A549 (cell line): Measurements from ENCODE around the gene NT5E. TPM values are rescaled to one million over a fixed set of nuclear protein-coding genes. Genes with fewer than 3 reads are reported as not detected.

Experiments used
- ATAC-seq, 2 experiments: fragments of 200-7000 bp in 1 of 2; fragments of >200 bp in 1 of 2; cut with Nextera tagmentation in 1 of 2; cut with Tn5 transposase in 1 of 2; 3 replicates each; pipeline versions ENCODE4 v1.8.0 to v1.9.1; 2018 to 2020; ENCODE audit warnings: mild to moderate bottlenecking in 1 of 2, moderate library complexity in 1 of 2
- CTCF ChIA-PET: fragments of 300-600 bp; sonication (Branson Sonifier 250); formaldehyde crosslinking; extraction: SDS; loops from one replicate; lab custom pipeline; 2021; ENCODE audit warnings: antibody characterized with exemption, inconsistent platforms; lab: Yijun Ruan, JAX
- POLR2A ChIA-PET: fragments of 350-600 bp; formaldehyde crosslinking; extraction: SDS; loops from one replicate; lab custom pipeline; 2021; ENCODE audit warnings: antibody characterized with exemption, inconsistent platforms; lab: Yijun Ruan, JAX
- DNase-seq, 2 experiments: peaks; one replicate each; pipeline versions ENCODE4 v3.0.0 to v3.0.0-alpha.2; 2011 to 2016; ENCODE audit warnings: low read depth in 1 of 2, low spot score in 1 of 2
- FAIRE-seq: peaks from 2 replicates; lab custom pipeline; 2011; peaks lifted over from hg19 to GRCh38; lab: Jason Lieb, UNC
- H3K27ac ChIP-seq, 2 experiments: fragments of >200 bp; sonication (Bioruptor Twin); formaldehyde crosslinking; 3 replicates each; pipeline ENCODE4 v1.5.1; 2016 to 2017
- H3K4me1 ChIP-seq: fragments of >200 bp; sonication (Bioruptor Twin); formaldehyde crosslinking; 3 replicates; pipeline ENCODE4 v1.6.1; 2016
- H3K4me2 ChIP-seq: fragments of >200 bp; sonication (Bioruptor Twin); formaldehyde crosslinking; 3 replicates; pipeline ENCODE4 v1.6.1; 2016
- H3K4me3 ChIP-seq: fragments of >200 bp; sonication (Bioruptor Twin); formaldehyde crosslinking; 3 replicates; pipeline ENCODE4 v1.5.1; 2016
- H3K9me3 ChIP-seq: fragments of >200 bp; sonication (Bioruptor Twin); formaldehyde crosslinking; 3 replicates; pipeline ENCODE4 v1.6.1; 2016
- ATOH8 ChIP-seq: fragments of 250-450 bp; sonication (Bioruptor Pico); IDR thresholded peaks from 2 replicates; pipeline ENCODE4 v1.5.0; 2020; ENCODE audit warnings: low read depth, mild to moderate bottlenecking, moderate library complexity
- CBX2 ChIP-seq: fragments of 200-600 bp; sonication (generic); IDR thresholded peaks from 2 replicates; pipeline ENCODE4 v1.6.1; 2016; ENCODE audit warnings: low read depth, mild to moderate bottlenecking, borderline replicate concordance
- CEBPB ChIP-seq, 2 experiments: fragments of >200 bp in 1 of 2; sonication (Bioruptor Twin) in 1 of 2; formaldehyde crosslinking in 1 of 2; IDR thresholded peaks; 2 replicates each; pipeline ENCODE4 v1.6.1; 2012 to 2016
- CHD2 ChIP-seq: fragments of 150-350 bp; IDR thresholded peaks from 2 replicates; pipeline ENCODE4 v1.6.1; 2014; ENCODE audit warnings: low read length; ENCODE audit not compliant: partially characterized antibody
- EHMT2 ChIP-seq: fragments of 200-600 bp; sonication (generic); IDR thresholded peaks from 2 replicates; pipeline ENCODE4 v1.6.1; 2016; ENCODE audit warnings: antibody characterized with exemption, low read depth, mild to moderate bottlenecking, moderate library complexity
- ESRRA ChIP-seq: fragments of 150-350 bp; IDR thresholded peaks from 2 replicates; pipeline ENCODE4 v1.6.1; 2014; ENCODE audit warnings: mild to moderate bottlenecking, low read length, borderline replicate concordance
- GATA3 ChIP-seq: IDR thresholded peaks from 2 replicates; pipeline ENCODE4 v1.6.1; 2012; ENCODE audit warnings: borderline replicate concordance
- HDAC2 ChIP-seq: fragments of 200-600 bp; sonication (generic); IDR thresholded peaks from 2 replicates; pipeline ENCODE4 v1.6.1; 2016
- HOXB5 ChIP-seq: fragments of 250-450 bp; sonication (Bioruptor Pico); IDR thresholded peaks from 2 replicates; pipeline ENCODE4 v1.5.0; 2020; ENCODE audit warnings: mild to moderate bottlenecking, moderate library complexity
- JUN ChIP-seq, 2 experiments: fragments of >200 bp; sonication (Bioruptor Twin); formaldehyde crosslinking; IDR thresholded peaks; 2 replicates in 1 of 2; 3 replicates in 1 of 2; pipeline ENCODE4 v1.6.1; 2016 to 2017
- KDM1A ChIP-seq: fragments of 200-600 bp; sonication (generic); IDR thresholded peaks from 2 replicates; pipeline ENCODE4 v1.6.1; 2016; ENCODE audit warnings: low read depth, mild to moderate bottlenecking
- MAX ChIP-seq: IDR thresholded peaks from 2 replicates; pipeline ENCODE4 v1.6.1; 2012
- NFE2L2 ChIP-seq: fragments of 150-350 bp; conservative IDR thresholded peaks from 2 replicates; pipeline ENCODE4 v1.6.1; 2014; ENCODE audit warnings: low read length
- NPAS2 ChIP-seq: fragments of 250-450 bp; sonication (Bioruptor Pico); IDR thresholded peaks from 2 replicates; pipeline ENCODE4 v1.8.0; 2022; ENCODE audit warnings: mild to moderate bottlenecking, moderate library complexity, borderline replicate concordance
- PHF8 ChIP-seq: fragments of 200-600 bp; sonication (generic); IDR thresholded peaks from 2 replicates; pipeline ENCODE4 v1.6.1; 2016; ENCODE audit warnings: low read depth, mild to moderate bottlenecking, antibody characterized with exemption, moderate library complexity, borderline replicate concordance
- POLR2AphosphoS2 ChIP-seq: conservative IDR thresholded peaks from 2 replicates; pipeline ENCODE4 v1.6.1; 2012; ENCODE audit warnings: low read length, improper control_type of control experiment, inconsistent platforms
- RAD21 ChIP-seq, 2 experiments: fragments of >200 bp in 1 of 2; sonication (Bioruptor Twin) in 1 of 2; formaldehyde crosslinking in 1 of 2; IDR thresholded peaks in 1 of 2; conservative IDR thresholded peaks in 1 of 2; 2 replicates in 1 of 2; 3 replicates in 1 of 2; pipeline ENCODE4 v1.6.1; 2012 to 2018; ENCODE audit warnings: inconsistent platforms in 1 of 2
- REST ChIP-seq: fragments of 200-600 bp; sonication (generic); IDR thresholded peaks from 2 replicates; pipeline ENCODE4 v1.6.1; 2016; ENCODE audit warnings: antibody characterized with exemption, mild to moderate bottlenecking, moderate library complexity
- RNF2 ChIP-seq: fragments of 200-600 bp; sonication (generic); IDR thresholded peaks from 2 replicates; pipeline ENCODE4 v1.6.1; 2016; ENCODE audit warnings: low read depth, mild to moderate bottlenecking, antibody characterized with exemption, moderate library complexity, borderline replicate concordance
- SREBF2 ChIP-seq: fragments of 450-650 bp; IDR thresholded peaks from 2 replicates; pipeline ENCODE4 v1.6.1; 2014; ENCODE audit warnings: mild to moderate bottlenecking, moderate library complexity
- TP53 ChIP-seq: fragments of 250-450 bp; sonication (Bioruptor Pico); IDR thresholded peaks from 2 replicates; pipeline ENCODE4 v1.5.0; 2021; ENCODE audit warnings: mild to moderate bottlenecking, moderate library complexity
- ZC3H11A ChIP-seq: fragments of 450-650 bp; IDR thresholded peaks from 2 replicates; pipeline ENCODE4 v1.6.1; 2014; ENCODE audit warnings: antibody characterized with exemption, mild to moderate bottlenecking
- ZFP36 ChIP-seq: fragments of 450-650 bp; IDR thresholded peaks from 2 replicates; pipeline ENCODE4 v1.6.1; 2014; ENCODE audit warnings: borderline replicate concordance; ENCODE audit not compliant: partially characterized antibody
- WGBS: methylation state at CpG from one replicate; pipeline ENCODE4 v1.1.6; 2017; ENCODE audit errors: missing lambda C conversion rate; 5-methylcytosine and 5-hydroxymethylcytosine counted together
- polyA plus RNA-seq, 4 experiments: library from polyadenylated mRNA; depleted of rRNA in 3 of 4; stranded (reverse); fragments of >200 nt; fragmentation: RNase III in 1 of 4; extraction: RNeasy Plus Mini Kit Qiagen cat#74134 plus additional on column Dnase treatment in 1 of 4; gene quantifications; 2 replicates in 3 of 4; 3 replicates in 1 of 4; pipeline ENCODE4 v1.2.3, GENCODE V29; 2011 to 2017

NT5E gene
- polyA plus RNA-seq, 2 of the 4 experiments (the other 2 are of a cell fraction) = 18.9 to 54.8 TPM

- CTCF ChIA-PET = interaction anchor here (1.5 to 2.1 kb wide), 2 partner anchors 22 to 53 kb away, joined by 4 to 6 read pairs; no protein-coding TSS in a partner anchor
- H3K4me2 ChIP-seq = no peak overlapping the region
- ATAC-seq = no peak
- FAIRE-seq = no peak
- H3K9me3 ChIP-seq = peaks cover 9% of the 10 kb centered on the region; the same call in 2 of the 3 replicates
- 92% methylated on average over 4 of the region's 4 CpGs for WGBS
- POLR2A ChIA-PET = no interaction called here
- no peak overlapping the region for H3K4me3 ChIP-seq
- H3K27ac ChIP-seq = no peak overlapping the region
- H3K4me1 ChIP-seq = no peaks in the 10 kb centered on the region
- no peak for DNase-seq
- TF ChIP-seq CBX2 = no peak
- no peak for TF ChIP-seq TP53 (CRISPR knock-in tag)
- no peak for TF ChIP-seq JUN (IDR thresholded peaks at IDR 0.05)
- TF ChIP-seq PHF8 = no peak
- no peak for TF ChIP-seq POLR2AphosphoS2
- TF ChIP-seq CHD2 = no peak
- no peak for TF ChIP-seq RNF2
Observed at GRCh38 chr6:85429346-85429745, 20.5 kb upstream of the NT5E start.

DNA sequence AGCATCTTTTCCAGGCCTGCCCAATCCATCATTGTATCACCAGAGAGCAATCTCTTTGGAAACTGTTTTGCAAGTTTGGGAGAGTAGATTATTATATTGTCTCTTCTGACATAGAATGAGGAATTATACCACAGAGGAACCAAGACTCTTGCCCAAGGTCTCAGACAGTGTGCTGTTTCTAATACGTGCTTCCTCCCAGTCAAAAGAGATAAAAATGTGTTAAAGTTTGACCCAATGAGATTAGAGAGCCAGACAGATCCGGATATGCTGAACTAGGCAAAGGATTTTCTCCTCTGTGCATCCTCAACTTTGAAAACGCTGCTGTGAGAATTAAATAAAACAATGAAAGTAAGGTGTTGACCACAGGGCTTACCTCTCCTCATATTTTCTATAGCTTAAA is 18.6 kb upstream of the NT5E start:
- DNase-seq (no peak), FAIRE-seq (no peak), ATAC-seq (no peak)
- ChIA-PET CTCF (interaction anchor here (2.1 kb wide), 1 partner anchor 52 kb away, joined by 6 read pairs; no protein-coding TSS in a partner anchor), POLR2A (no interaction called here)
- Histone ChIP-seq H3K27ac (no peak overlapping the region), H3K4me2 (no peak overlapping the region), H3K9me3 (peaks cover 8% of the 10 kb centered on the region; the same call in 2 of the 3 replicates), H3K4me3 (no peak overlapping the region), H3K4me1 (no peaks in the 10 kb centered on the region; the same call in 2 of the 3 replicates)
- 50% methylated on average over 3 of the region's 3 CpGs for WGBS
- no peak for TF ChIP-seq EHMT2
- TF ChIP-seq PHF8 = no peak
- no peak for TF ChIP-seq MAX
- no peak for TF ChIP-seq JUN (IDR thresholded peaks at IDR 0.05)
- TF ChIP-seq REST = no peak
- TF ChIP-seq ESRRA = no peak
- TF ChIP-seq CEBPB (IDR thresholded peaks at IDR 0.05) = no peak
- TF ChIP-seq HOXB5 = no peak
- no peak for TF ChIP-seq ZC3H11A
- TF ChIP-seq NPAS2 (CRISPR knock-in tag) = no peak
- TF ChIP-seq NFE2L2 = no peak
- TF ChIP-seq HDAC2 = no peak
- no peak for TF ChIP-seq GATA3
- TF ChIP-seq SREBF2 = no peak
- no peak for TF ChIP-seq KDM1A
- no peak for TF ChIP-seq ATOH8 (CRISPR knock-in tag)
- TF ChIP-seq RNF2 = no peak
- TF ChIP-seq ZFP36 = no peak
- no peak for TF ChIP-seq RAD21 (conservative IDR thresholded peaks at IDR 0.05 in 1 of 2, IDR thresholded peaks at IDR 0.05 in 1 of 2)
